ENCODE data around the gene CYP4F3.

The CYP4F3 gene

DNA sequence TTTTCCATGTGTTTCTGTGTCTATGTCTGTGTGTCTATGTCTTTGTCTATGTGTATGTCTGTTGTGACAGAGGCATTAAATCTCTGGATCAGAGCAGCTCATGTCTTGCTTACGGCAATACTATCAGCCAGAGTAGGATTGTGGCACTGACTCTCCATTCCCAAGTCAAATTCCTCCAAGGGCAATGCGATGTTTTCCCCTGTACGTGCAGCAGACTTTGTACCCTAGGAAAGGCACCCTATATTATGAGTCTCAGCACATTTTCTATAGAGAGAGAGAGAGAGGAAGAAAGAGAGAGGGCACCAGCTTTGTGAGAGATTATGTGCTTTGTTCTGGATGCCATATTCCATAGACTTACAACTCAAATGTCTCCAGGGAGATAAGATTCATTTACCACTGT is 11.1 kb downstream of the CYP4F3 start:
- TF ChIP-seq, protein P1, sequence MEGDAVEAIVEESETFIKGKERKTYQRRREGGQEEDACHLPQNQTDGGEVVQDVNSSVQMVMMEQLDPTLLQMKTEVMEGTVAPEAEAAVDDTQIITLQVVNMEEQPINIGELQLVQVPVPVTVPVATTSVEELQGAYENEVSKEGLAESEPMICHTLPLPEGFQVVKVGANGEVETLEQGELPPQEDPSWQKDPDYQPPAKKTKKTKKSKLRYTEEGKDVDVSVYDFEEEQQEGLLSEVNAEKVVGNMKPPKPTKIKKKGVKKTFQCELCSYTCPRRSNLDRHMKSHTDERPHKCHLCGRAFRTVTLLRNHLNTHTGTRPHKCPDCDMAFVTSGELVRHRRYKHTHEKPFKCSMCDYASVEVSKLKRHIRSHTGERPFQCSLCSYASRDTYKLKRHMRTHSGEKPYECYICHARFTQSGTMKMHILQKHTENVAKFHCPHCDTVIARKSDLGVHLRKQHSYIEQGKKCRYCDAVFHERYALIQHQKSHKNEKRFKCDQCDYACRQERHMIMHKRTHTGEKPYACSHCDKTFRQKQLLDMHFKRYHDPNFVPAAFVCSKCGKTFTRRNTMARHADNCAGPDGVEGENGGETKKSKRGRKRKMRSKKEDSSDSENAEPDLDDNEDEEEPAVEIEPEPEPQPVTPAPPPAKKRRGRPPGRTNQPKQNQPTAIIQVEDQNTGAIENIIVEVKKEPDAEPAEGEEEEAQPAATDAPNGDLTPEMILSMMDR (IDR thresholded peaks at IDR 0.05; ENCODE audit: borderline replicate concordance, insufficient read depth, low read depth, low read length): no peak
- H3K4me3 ChIP-seq (ENCODE audit: low read depth, low read length): no peak overlapping the region

DNA sequence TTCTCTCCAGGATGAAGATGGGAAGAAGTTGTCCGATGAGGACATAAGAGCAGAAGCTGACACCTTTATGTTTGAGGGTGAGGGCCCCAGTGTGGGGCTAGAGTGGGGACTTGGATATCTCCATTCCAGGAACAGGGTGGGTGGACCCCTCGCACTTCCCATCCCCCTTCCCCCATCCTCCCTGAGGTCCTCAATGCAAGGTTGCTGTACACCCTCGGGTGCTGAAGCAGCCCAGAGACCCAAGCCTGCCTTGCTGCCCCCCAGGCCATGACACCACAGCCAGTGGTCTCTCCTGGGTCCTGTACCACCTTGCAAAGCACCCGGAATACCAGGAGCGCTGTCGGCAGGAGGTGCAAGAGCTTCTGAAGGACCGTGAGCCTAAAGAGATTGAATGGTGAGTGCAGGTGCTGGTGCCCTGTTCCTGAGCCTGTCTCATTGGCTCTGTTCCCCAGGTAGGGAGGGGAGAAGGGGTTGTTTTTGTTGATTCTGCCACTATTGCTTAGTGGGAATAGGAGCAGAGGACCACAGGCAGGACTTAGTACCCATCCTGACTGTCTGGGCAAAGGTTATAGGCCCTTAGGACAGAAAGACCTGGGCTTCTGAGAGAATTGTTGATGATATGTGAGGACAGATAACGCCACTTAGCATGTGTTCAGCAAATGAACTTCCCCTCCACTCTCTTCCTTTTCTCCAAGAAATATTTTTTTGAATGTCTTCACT is 12.0 kb downstream of the CYP4F3 start:
- TF ChIP-seq, protein P1 (IDR thresholded peaks at IDR 0.05; ENCODE audit: borderline replicate concordance, insufficient read depth, low read depth, low read length): no peak
- H3K4me3 ChIP-seq (ENCODE audit: low read depth, low read length): no peak overlapping the region

DNA sequence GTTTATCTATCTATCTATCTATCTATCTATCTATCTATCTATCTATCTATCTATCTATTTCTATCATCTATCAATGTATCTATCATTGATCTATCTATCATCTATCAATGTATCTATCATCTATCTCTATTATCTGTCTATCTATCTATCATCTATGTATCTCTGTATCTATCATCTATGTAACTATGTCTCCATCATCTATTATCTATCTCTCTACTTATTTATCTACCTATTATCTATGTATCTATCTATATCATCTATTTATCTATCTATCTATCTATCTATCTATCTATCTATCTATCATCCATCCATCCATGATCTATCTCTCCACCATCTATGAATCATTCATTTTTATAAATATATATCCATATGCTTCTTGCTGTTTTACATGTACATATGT is 15.8 kb downstream of the CYP4F3 start:
- TF ChIP-seq, protein P1 (IDR thresholded peaks at IDR 0.05; ENCODE audit: borderline replicate concordance, insufficient read depth, low read depth, low read length): no peak
- H3K4me3 ChIP-seq (ENCODE audit: low read depth, low read length): no peak overlapping the region

DNA sequence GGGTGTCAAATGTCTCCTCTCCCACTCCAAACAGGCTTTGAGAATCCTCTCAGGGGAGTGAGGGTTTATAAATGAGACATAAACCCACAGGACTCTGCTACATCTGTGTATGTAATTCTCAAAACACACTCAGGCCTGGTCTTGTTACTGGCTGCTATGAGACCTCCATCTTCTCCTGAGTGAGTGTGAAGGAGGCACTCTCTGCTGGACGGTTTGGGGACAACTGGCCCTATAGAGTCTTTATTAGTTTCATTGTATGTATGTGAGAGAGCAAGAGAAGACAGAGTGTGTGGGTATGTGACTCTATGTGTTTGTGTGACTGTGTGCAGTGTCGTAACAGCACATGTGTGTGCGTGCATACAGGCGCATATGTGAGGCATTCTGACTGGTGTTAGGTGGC is 22.6 kb downstream of the CYP4F3 start:
- TF ChIP-seq, protein P1 (IDR thresholded peaks at IDR 0.05; ENCODE audit: borderline replicate concordance, insufficient read depth, low read depth, low read length): no peak
- no peak overlapping the region for H3K4me3 ChIP-seq (ENCODE audit: low read depth, low read length)

DNA sequence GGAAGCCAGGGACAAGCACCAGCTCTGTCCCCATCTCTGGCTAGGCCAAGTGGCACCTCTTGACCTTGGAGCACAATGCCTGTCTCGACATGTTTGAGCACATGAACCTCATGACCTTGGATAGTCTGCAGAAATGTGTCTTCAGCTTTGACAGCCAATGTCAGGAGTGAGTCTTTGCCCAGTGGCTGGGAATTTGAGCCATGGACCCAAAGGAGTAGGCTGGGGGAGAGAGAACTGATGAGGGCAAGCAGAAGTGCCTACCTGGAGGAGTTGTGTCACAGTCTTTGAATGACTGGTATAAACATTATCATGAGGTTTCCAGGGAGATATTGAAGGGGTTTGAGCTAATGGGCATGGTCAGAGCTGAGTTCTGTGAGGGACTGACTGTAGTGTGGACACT is 25.5 kb downstream of the CYP4F3 start:
- TF ChIP-seq, protein P1 (IDR thresholded peaks at IDR 0.05; ENCODE audit: borderline replicate concordance, insufficient read depth, low read depth, low read length): no peak
- H3K4me3 ChIP-seq (ENCODE audit: low read depth, low read length): no peak overlapping the region

DNA sequence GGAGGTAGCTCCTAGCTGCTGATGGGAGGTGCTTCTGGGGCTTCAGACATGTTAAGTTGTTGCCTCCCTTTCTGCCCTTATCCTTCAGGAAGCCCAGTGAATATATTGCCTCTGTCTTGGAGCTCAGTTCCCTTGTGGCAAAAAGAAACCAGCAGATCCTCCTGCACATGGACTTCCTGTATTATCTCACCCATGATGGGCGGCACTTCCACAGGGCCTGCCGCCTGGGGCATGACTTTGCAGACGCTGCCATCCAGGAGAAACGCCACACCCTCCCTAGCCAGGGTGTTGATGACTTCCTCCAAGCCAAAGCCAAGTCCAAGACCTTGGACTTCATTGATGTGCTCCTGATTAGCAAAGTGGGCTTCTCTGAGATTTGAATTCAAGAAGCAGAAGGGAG is 26.2 kb downstream of the CYP4F3 start:
- TF ChIP-seq, protein P1 (IDR thresholded peaks at IDR 0.05; ENCODE audit: borderline replicate concordance, insufficient read depth, low read depth, low read length): no peak
- H3K4me3 ChIP-seq (ENCODE audit: low read depth, low read length): no peak overlapping the region

DNA sequence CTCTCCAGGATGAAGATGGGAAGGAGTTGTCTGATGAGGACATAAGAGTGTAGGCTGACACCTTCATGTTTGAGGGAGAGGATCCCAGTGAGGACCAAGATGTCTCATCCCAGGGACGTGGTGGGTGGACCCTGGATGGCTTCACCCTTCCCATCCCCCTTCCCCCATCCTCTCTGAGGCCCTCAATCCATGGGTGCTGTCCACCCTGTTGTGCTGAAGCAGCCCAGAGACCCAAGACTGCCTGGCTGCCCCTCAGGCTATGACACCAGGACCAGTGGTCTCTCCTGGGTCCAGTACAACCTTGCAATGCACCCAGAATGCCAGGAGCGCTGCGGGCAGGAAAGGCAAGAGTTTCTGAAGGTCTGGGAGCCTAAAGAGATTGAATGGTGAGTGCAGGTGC is 28.7 kb downstream of the CYP4F3 start:
- TF ChIP-seq, protein P1 (IDR thresholded peaks at IDR 0.05; ENCODE audit: borderline replicate concordance, insufficient read depth, low read depth, low read length): no peak
- H3K4me3 ChIP-seq (ENCODE audit: low read depth, low read length): no peak overlapping the region
